GM12878 (cell line): Measurements from ENCODE around the gene DPYSL3. TPM values are rescaled to one million over a fixed set of nuclear protein-coding genes. Genes with fewer than 3 reads are reported as not detected.

Experiments used
- ATAC-seq: fragments of 200-7000 bp; cut with Tn5 transposase; 3 replicates; pipeline ENCODE4 v1.9.1; 2020; ENCODE audit warnings: mild to moderate bottlenecking, moderate library complexity
- BruUV-seq: library from RNA; stranded (reverse); fragments of 400-500 nt; replicated peaks from 2 replicates; lab custom pipeline; 2021; lab: Mats Ljungman, UMichigan
- CTCF ChIA-PET: fragments of 300-600 bp; sonication (Branson Sonifier 250); formaldehyde crosslinking; extraction: SDS; loops from one replicate; lab custom pipeline; 2021; ENCODE audit warnings: inconsistent platforms; lab: Yijun Ruan, JAX
- POLR2A ChIA-PET: fragments of 350-600 bp; formaldehyde crosslinking; extraction: SDS; loops from one replicate; lab custom pipeline; 2021; ENCODE audit warnings: inconsistent platforms; lab: Charles Lee
- RAD21 ChIA-PET: fragments of 300-600 bp; sonication (Branson Sonifier 250); formaldehyde crosslinking; loops from one replicate; lab custom pipeline; 2023; ENCODE audit warnings: antibody characterized with exemption; ENCODE audit not compliant: unreplicated experiment; lab: Charles Lee
- SMC1A ChIA-PET: fragments of 300-600 bp; sonication (Branson Sonifier 250); formaldehyde crosslinking; loops from one replicate; lab custom pipeline; 2023; ENCODE audit not compliant: unreplicated experiment, uncharacterized antibody; lab: Charles Lee
- DNase-seq: peaks from one replicate; pipeline ENCODE4 v3.0.0-alpha.2; 2011; ENCODE audit warnings: low read depth, low spot score
- FAIRE-seq: peaks from 3 replicates; lab custom pipeline; 2011; peaks lifted over from hg19 to GRCh38; lab: Jason Lieb, UNC
- H2AFZ ChIP-seq: 2 replicates; pipeline ENCODE4 v1.6.0; 2011; ENCODE audit warnings: low read depth, low read length, control low read depth; ENCODE audit not compliant: control insufficient read depth
- H3K27ac ChIP-seq: 2 replicates; pipeline ENCODE4 v1.5.1; 2011; ENCODE audit warnings: control low read depth; ENCODE audit not compliant: control insufficient read depth, insufficient read depth
- H3K27me3 ChIP-seq, 2 experiments: replicated peaks in 1 of 2; 2 replicates each; pipeline versions ENCODE4 v1.6.0 to v1.6.1; 2011; ENCODE audit warnings: low read length in 1 of 2; ENCODE audit not compliant: control insufficient read depth in 2 of 2, insufficient read depth in 2 of 2
- H3K36me3 ChIP-seq, 2 experiments: 2 replicates each; pipeline ENCODE4 v1.5.1; 2011; ENCODE audit warnings: low read length in 1 of 2; ENCODE audit not compliant: control insufficient read depth in 2 of 2, insufficient read depth in 2 of 2
- H3K4me1 ChIP-seq: 2 replicates; pipeline ENCODE4 v1.6.1; 2011; ENCODE audit warnings: mild to moderate bottlenecking, low read length, moderate library complexity, mixed read lengths; ENCODE audit not compliant: control insufficient read depth, insufficient read depth
- H3K4me2 ChIP-seq: 2 replicates; pipeline ENCODE4 v1.6.0; 2011; ENCODE audit warnings: control low read depth; ENCODE audit not compliant: control insufficient read depth, insufficient read depth
- H3K4me3 ChIP-seq: fragments of 200-600 bp; sonication (generic); 2 replicates; pipeline ENCODE4 v1.5.1; 2016
- H3K79me2 ChIP-seq: 2 replicates; pipeline ENCODE4 v1.6.0; 2011; ENCODE audit warnings: low read length; ENCODE audit not compliant: control insufficient read depth, insufficient read depth
- H3K9ac ChIP-seq: 2 replicates; pipeline ENCODE4 v1.8.0; 2011; ENCODE audit warnings: low read length, control low read depth, mixed read lengths; ENCODE audit not compliant: control insufficient read depth, insufficient read depth
- H3K9me3 ChIP-seq: replicated peaks from 3 replicates; pipeline ENCODE4 v1.5.1; 2011; ENCODE audit warnings: mild to moderate bottlenecking, low read length; ENCODE audit not compliant: control insufficient read depth, insufficient read depth
- H4K20me1 ChIP-seq: 2 replicates; pipeline ENCODE4 v1.6.0; 2011; ENCODE audit not compliant: control insufficient read depth, insufficient read depth
- NR2F1 ChIP-seq: fragments of 450-650 bp; conservative IDR thresholded peaks from 2 replicates; pipeline ENCODE4 v1.6.1; 2017; ENCODE audit warnings: mild to moderate bottlenecking
- POU2F2 ChIP-seq: IDR thresholded peaks from 3 replicates; pipeline ENCODE4 v1.6.1; 2011; ENCODE audit warnings: low read depth, mild to moderate bottlenecking, low read length, borderline replicate concordance
- WRNIP1 ChIP-seq: IDR thresholded peaks from 2 replicates; pipeline ENCODE4 v1.6.1; 2011; ENCODE audit warnings: low read depth, low read length, improper control_type of control experiment, borderline replicate concordance
- WGBS: methylation state at CpG from one replicate; pipeline ENCODE4 v1.1.6; 2016; ENCODE audit warnings: low lambda C conversion rate; ENCODE audit not compliant: insufficient replicate concordance, insufficient coverage; ENCODE audit errors: missing lambda C conversion rate; 5-methylcytosine and 5-hydroxymethylcytosine counted together
- in situ Hi-C: fragments of 300-500 bp; cut with MboI; formaldehyde crosslinking; loops from 9 replicates; pipeline ENCODE4 v1.14.3; 2018; ENCODE audit warnings: mixed read lengths
- intact Hi-C: fragments of 100-400 bp; cut with micrococcal nuclease; formaldehyde crosslinking; loops from one replicate; pipeline ENCODE4 v1.14.2; 2022; ENCODE audit not compliant: unreplicated experiment
- polyA plus RNA-seq, 11 experiments: library from polyadenylated mRNA; depleted of rRNA in 4 of 11; unstranded in 6 of 11; stranded (reverse) in 5 of 11; fragments of >200 nt; fragmentation: Nextera tagmentation in 4 of 11; fragmentation: Illumina TruSeq in 1 of 11; extraction: Ambion mirVana in 4 of 11; extraction: Trizol in 1 of 11; gene quantifications; 1 replicate in 1 of 11; 2 replicates in 10 of 11; pipeline versions ENCODE4 v1.2.1 to v1.2.3, GENCODE V29; 2011 to 2016; ENCODE audit warnings: inconsistent platforms in 2 of 11, missing spikeins in 2 of 11, low read depth in 1 of 11
- total RNA-seq, 4 experiments: library from RNA; depleted of rRNA in 3 of 4; stranded (reverse); fragments of >200 nt in 3 of 4; fragmentation: Illumina TruSeq in 1 of 4; extraction: Trizol in 1 of 4; gene quantifications; 2 replicates each; pipeline versions ENCODE4 v1.2.1 to v1.2.3, GENCODE V29; 2013 to 2021

DPYSL3 gene
- total and polyA plus RNA-seq, 10 of the 15 experiments (the other 5 are each of a cell fraction or from before 2014, with no cell fraction given), result 0.08 to 1.5 (median 0.45) TPM; not detected in 1

DNA sequence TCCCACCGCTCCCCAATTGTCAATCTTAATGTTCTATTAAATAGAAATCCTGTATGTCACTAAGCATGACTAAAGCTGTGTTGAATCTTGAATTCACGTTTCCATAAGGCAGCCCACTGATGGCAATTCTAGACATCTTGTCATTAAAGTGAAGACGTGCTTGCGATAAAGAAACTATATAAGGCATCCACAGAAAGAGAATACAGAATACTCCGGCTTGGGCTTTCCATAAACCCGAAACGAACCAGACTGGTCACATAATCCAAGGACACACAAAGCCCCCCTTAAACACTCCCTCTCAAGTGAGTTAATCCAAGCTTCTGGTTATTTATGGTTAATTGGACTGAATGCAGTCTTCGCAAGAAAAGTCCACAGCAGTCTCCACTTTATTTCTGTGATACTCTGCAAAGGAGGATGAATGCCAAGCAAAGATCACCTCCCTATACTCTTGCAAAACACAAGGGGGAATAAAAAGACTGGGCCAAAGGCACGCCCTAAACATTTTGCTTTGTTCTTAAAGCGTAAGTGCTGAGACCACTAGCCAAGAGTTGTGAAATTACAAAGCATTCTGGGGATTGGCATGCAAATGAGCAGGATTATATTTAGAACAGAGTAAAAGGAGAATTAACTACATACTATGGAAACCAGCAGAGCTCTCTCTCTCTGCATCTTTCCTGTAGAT lies 54.7 kb downstream of the DPYSL3 start:
- Histone ChIP-seq H3K36me3 (no peaks in the 10 kb centered on the region), H3K27ac (no peak overlapping the region), H3K4me1 (no peaks in the 10 kb centered on the region), H3K4me2 (no peak overlapping the region), H4K20me1 (no peaks in the 10 kb centered on the region), H3K79me2 (no peaks in the 10 kb centered on the region), H3K9ac (no peak overlapping the region), H3K9me3 (no peaks in the 10 kb centered on the region), H3K27me3 (peaks cover 4 to 14% of the 10 kb centered on the region in 2 experiments), H2AFZ (no peak overlapping the region), H3K4me3 (no peak overlapping the region)
- intact Hi-C loops (loop anchor here (1.0 to 10.0 kb wide), 4 partner anchors 50 to 370 kb away; no protein-coding TSS in a partner anchor), in situ Hi-C loops (loop anchor here (5.0 kb wide), 1 partner anchor 107 kb away; no protein-coding TSS in a partner anchor)
- SMC1A ChIA-PET, result interaction anchor here (0.6 to 1.7 kb wide), 8 partner anchors 9 to 123 kb away, joined by 3 to 5 read pairs (median 3); no protein-coding TSS in a partner anchor
- RAD21 ChIA-PET, result interaction anchor here (1.0 to 1.3 kb wide), 2 partner anchors 28 to 102 kb away, joined by 3 read pairs; no protein-coding TSS in a partner anchor
- peak; percentile 54 for FAIRE-seq
- POLR2A ChIA-PET, result no interaction called here
- CTCF ChIA-PET, result interaction anchor here (0.6 to 2.9 kb wide), 9 partner anchors 10 to 156 kb away, joined by 3 to 36 read pairs (median 4); no protein-coding TSS in a partner anchor
- no TSS peak for BruUV-seq
- peak; percentile 66 for ATAC-seq
- no peak for DNase-seq
- no peak for TF ChIP-seq WRNIP1
- no peak for TF ChIP-seq NR2F1
- peak; percentile 59; the same call in 1 of the 3 replicates for TF ChIP-seq POU2F2
- 54% methylated on average over 10 of the region's 10 CpGs for WGBS
